ENCODE results near the gene EXD2. TPM values are rescaled to one million over a fixed set of nuclear protein-coding genes. Genes with fewer than 3 reads are reported as not detected.

Gene EXD2
- total RNA-seq, 5 donors from 2014 or later (not counting 1 experiment from before 2014, with no cell fraction given) = 8.6 to 12.1 (median 10.8) TPM

DNA sequence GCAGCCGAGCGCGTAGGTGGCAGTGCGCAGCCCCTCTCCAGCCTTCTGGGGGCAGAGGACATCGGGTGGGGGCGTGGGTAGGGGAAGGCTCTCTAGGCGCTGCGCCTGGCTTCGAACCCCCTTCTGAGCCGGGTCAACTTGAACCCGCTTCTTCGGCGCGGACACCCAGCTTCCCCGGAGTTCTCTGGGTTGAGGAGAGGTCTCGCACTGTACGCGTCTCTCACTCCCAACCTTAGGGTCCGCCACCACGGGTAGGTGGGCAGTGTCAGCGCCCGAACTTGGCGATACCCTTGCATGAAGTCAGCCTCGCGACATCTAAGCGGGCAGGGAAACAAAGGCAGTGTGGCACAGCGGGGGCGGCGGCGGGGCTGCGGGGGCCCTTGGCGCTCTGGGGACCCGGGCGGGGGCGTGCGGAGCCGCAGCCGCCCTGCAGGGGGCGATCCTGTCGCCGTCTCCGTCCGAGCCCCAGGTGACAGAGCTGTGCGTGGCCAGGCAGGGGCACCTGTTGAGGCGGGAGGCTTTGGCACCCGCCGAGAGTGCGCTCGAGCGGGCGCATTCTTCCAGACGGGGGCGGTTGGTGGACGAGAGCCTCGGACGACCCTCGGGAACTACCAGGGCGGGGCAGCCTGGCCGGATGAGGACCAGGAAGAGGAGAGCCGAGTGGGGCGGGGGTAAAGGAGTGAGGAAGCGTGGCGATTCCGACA, 69.7 kb downstream of the EXD2 start:
- H3K4me1 Mint-ChIP-seq = peaks cover 6 to 17% (median 11%) of the 10 kb centered on the region in 3 donors

DNA sequence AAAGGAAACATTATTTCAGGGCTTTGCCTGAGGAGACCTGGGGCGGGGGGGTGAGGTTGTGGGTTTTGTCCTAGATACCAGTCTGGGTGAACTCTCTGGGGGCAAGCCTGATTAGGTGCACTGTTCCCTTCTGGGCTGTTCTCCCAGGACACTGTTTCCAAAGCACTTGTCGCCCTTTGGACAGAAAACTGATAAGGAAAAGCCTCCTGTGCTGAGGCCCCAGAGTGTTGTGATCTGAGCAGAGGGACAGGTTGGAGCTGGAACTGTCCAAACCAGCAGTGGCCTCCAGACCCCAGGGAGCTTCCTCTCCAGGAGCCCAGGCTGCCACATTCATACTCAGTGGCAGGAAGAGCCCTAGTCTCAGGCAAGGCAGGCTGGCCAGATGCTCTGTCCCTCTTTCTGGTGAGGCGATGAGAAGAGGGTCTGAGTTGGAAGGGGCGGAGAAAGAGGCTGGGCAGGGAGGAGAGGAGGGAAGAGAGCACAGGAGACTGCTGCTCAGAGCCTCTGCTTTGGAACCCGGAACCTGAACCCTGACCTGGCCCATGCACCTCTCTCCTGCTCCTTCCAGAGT, 70.5 kb downstream of the EXD2 start:
- peaks cover 0 to 11% of the 10 kb centered on the region in 2 experiments for H3K4me1 ChIP-seq (ENCODE audit: control insufficient read depth in 1 of 2, extremely low read depth in 1 of 2, insufficient read depth in 2 of 2, low read length in 2 of 2)
- no peak for ATAC-seq (replicated peaks in 1 of 4)
- no peak overlapping the region for H3K4me3 ChIP-seq (ENCODE audit: control insufficient read depth in 1 of 2, extremely low read depth in 1 of 2, low read length in 1 of 2)
- H3K27me3 Mint-ChIP-seq = peaks cover 35 to 65% of the 10 kb centered on the region in 2 donors
- DNase-seq = no peak
- CTCF ChIA-PET = interaction anchor here (0.6 to 0.7 kb wide), 2 partner anchors 485 to 1499 kb away, joined by 3 to 4 read pairs; no protein-coding TSS in a partner anchor
- H3K36me3 ChIP-seq (ENCODE audit: control insufficient read depth in 2 of 2, extremely low read depth in 1 of 2, insufficient read depth in 1 of 2, low read length in 1 of 2) = no peaks in the 10 kb centered on the region
- H3K27ac Mint-ChIP-seq = no peak overlapping the region
- 47% methylated on average over 2 of the region's 5 CpGs for WGBS (ENCODE audit: insufficient coverage)
- H3K36me3 Mint-ChIP-seq = no peaks in the 10 kb centered on the region
- POLR2A ChIA-PET = no interaction called here
- no peaks in the 10 kb centered on the region for H3K9me3 ChIP-seq
- peaks cover 6 to 17% (median 11%) of the 10 kb centered on the region in 3 donors for H3K4me1 Mint-ChIP-seq
- no peak overlapping the region for H3K27ac ChIP-seq (ENCODE audit: low read length)
- no peaks in the 10 kb centered on the region for H3K9me3 Mint-ChIP-seq
- peak overlapping the region; percentile 51 to 74 (median 61) for H3K4me3 Mint-ChIP-seq
- H3K27me3 ChIP-seq (replicated peaks in 1 of 2; ENCODE audit: control insufficient read depth in 2 of 2, extremely low read depth in 1 of 2, insufficient read depth in 2 of 2, low read length in 1 of 2) = peaks cover 24 to 62% of the 10 kb centered on the region in 2 experiments

More for the DNA sequence above, 69.7 kb downstream of the EXD2 start:
- no peaks in the 10 kb centered on the region for H3K36me3 Mint-ChIP-seq
- Histone ChIP-seq H3K27me3 (replicated peaks in 1 of 2; ENCODE audit: control insufficient read depth in 2 of 2, extremely low read depth in 1 of 2, insufficient read depth in 2 of 2, low read length in 1 of 2) (peaks cover 24 to 65% of the 10 kb centered on the region in 2 experiments), H3K4me3 (ENCODE audit: control insufficient read depth in 1 of 2, extremely low read depth in 1 of 2, low read length in 1 of 2) (peak overlapping the region; percentile 10 to 49), H3K9me3 (no peaks in the 10 kb centered on the region), H3K4me1 (ENCODE audit: control insufficient read depth in 1 of 2, extremely low read depth in 1 of 2, insufficient read depth in 2 of 2, low read length in 2 of 2) (peaks cover 0 to 11% of the 10 kb centered on the region in 2 experiments), H3K27ac (ENCODE audit: low read length) (no peak overlapping the region), H3K36me3 (ENCODE audit: control insufficient read depth in 2 of 2, extremely low read depth in 1 of 2, insufficient read depth in 1 of 2, low read length in 1 of 2) (no peaks in the 10 kb centered on the region)
- peaks cover 35 to 71% of the 10 kb centered on the region in 2 donors for H3K27me3 Mint-ChIP-seq
- DNase-seq (peak in 13 of 35 experiments; percentile 2 to 33 (median 13)), ATAC-seq (replicated peaks in 1 of 4) (peak; percentile 64 to 71 (median 70))
- H3K9me3 Mint-ChIP-seq = no peaks in the 10 kb centered on the region
- peak overlapping the region; percentile 51 to 74 (median 61) for H3K4me3 Mint-ChIP-seq
- no peak overlapping the region for H3K27ac Mint-ChIP-seq
- 3% methylated on average over 62 of the region's 64 CpGs for WGBS (ENCODE audit: insufficient coverage)
- POLR2A ChIA-PET = no interaction called here
- CTCF ChIA-PET = interaction anchor here in 1 of 2 donors (0.6 kb wide), 1 partner anchor 486 kb away, joined by 3 read pairs; no protein-coding TSS in a partner anchor

DNA sequence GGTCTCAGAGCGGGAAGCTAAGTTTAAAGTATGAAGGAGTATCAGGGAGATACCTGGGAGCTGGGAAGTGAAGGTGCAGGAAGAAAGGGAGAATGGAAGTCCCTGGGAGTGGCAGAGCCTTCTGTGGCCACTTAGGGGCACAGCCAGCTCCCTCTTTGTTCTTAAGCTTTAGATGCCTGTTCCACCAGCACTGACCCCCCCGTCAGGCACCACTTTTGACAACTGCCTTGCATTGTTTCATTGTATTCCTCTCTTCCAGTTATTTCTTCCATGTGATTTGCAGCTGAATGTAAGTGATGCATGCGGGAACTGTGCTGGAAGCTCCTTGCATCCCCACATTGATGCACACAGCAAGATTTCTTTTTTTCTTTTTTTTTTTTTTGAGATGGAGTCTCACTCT, 71.2 kb downstream of the EXD2 start:
- H3K4me1 Mint-ChIP-seq = peaks cover 6 to 17% (median 11%) of the 10 kb centered on the region in 3 donors
- WGBS (ENCODE audit: insufficient coverage) = 100% methylated on average over 1 of the region's 3 CpGs

DNA sequence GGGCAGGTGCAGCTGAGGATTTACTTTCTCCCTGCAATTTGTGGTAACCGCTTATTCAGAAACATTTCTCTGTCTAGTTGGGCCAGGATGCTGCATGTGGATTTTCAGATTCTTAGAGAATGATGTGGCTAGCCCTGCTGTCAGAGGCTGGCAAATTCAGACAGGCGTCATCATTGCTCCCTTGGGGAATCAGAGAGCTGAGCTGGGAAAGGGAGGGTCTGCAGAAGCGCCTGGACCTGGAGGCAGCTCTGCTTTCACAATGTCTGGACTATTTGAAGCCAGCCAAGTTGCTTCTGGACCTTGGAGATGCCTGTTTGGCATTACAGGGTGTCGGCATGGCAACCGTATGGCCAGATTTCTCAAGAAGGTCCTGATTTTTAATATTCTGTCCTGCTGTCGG, 72.1 kb downstream of the EXD2 start:
- POLR2A ChIA-PET = interaction anchor here in 1 of 2 donors (0.6 kb wide), 1 partner anchor 122 kb away, joined by 12 read pairs; no protein-coding TSS in a partner anchor
- CTCF ChIA-PET = no interaction called here
- 81% methylated on average over 6 of the region's 6 CpGs for WGBS (ENCODE audit: insufficient coverage)

More for the DNA sequence above, 71.2 kb downstream of the EXD2 start:
- no peaks in the 10 kb centered on the region for H3K36me3 Mint-ChIP-seq
- no peak overlapping the region for H3K27ac Mint-ChIP-seq
- peaks cover 35 to 63% of the 10 kb centered on the region in 2 donors for H3K27me3 Mint-ChIP-seq
- DNase-seq = no peak
- H3K9me3 Mint-ChIP-seq = no peaks in the 10 kb centered on the region
- POLR2A ChIA-PET = no interaction called here
- no peak overlapping the region for H3K27ac ChIP-seq (ENCODE audit: low read length)
- CTCF ChIA-PET = interaction anchor here in 1 of 2 donors (0.7 kb wide), 1 partner anchor 1500 kb away, joined by 4 read pairs; no protein-coding TSS in a partner anchor
- H3K4me3 Mint-ChIP-seq = peak overlapping the region in 1 of 3 donors; percentile 74
- peaks cover 24 to 64% of the 10 kb centered on the region in 2 experiments for H3K27me3 ChIP-seq (replicated peaks in 1 of 2; ENCODE audit: control insufficient read depth in 2 of 2, extremely low read depth in 1 of 2, insufficient read depth in 2 of 2, low read length in 1 of 2)
- no peak for ATAC-seq (replicated peaks in 1 of 4)
- no peaks in the 10 kb centered on the region for H3K36me3 ChIP-seq (ENCODE audit: control insufficient read depth in 2 of 2, extremely low read depth in 1 of 2, insufficient read depth in 1 of 2, low read length in 1 of 2)
- H3K4me3 ChIP-seq (ENCODE audit: control insufficient read depth in 1 of 2, extremely low read depth in 1 of 2, low read length in 1 of 2) = no peak overlapping the region
- no peaks in the 10 kb centered on the region for H3K9me3 ChIP-seq
- peaks cover 0 to 11% of the 10 kb centered on the region in 2 experiments for H3K4me1 ChIP-seq (ENCODE audit: control insufficient read depth in 1 of 2, extremely low read depth in 1 of 2, insufficient read depth in 2 of 2, low read length in 2 of 2)

DNA sequence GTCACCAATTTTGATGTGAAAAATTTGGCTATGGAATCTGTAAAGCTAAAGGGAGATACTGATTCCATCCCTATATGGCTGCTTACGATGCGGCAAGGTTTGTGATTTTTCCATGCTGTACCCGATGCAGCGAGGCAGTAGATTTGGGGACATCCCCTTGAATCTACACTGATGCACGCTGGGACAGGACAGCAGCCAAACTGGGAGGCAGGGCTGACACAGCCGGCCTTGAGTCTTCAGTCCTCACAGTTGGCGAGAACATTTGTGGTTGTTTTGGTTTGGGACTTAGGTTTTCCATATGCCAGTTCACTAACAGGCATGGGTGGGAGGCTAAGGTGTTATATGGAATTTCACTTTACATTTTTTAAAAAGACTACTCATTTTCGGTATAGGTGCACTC, 72.5 kb downstream of the EXD2 start:
- Mint-ChIP-seq H3K9me3 (no peaks in the 10 kb centered on the region), H3K4me1 (peaks cover 6 to 17% (median 11%) of the 10 kb centered on the region in 3 donors), H3K27ac (no peak overlapping the region), H3K27me3 (peaks cover 28 to 53% of the 10 kb centered on the region in 2 donors), H3K36me3 (no peaks in the 10 kb centered on the region), H3K4me3 (no peak overlapping the region)
- Histone ChIP-seq H3K9me3 (no peaks in the 10 kb centered on the region), H3K4me3 (ENCODE audit: control insufficient read depth in 1 of 2, extremely low read depth in 1 of 2, low read length in 1 of 2) (no peak overlapping the region), H3K27me3 (replicated peaks in 1 of 2; ENCODE audit: control insufficient read depth in 2 of 2, extremely low read depth in 1 of 2, insufficient read depth in 2 of 2, low read length in 1 of 2) (peaks cover 19 to 54% of the 10 kb centered on the region in 2 experiments), H3K36me3 (ENCODE audit: control insufficient read depth in 2 of 2, extremely low read depth in 1 of 2, insufficient read depth in 1 of 2, low read length in 1 of 2) (no peaks in the 10 kb centered on the region), H3K4me1 (ENCODE audit: control insufficient read depth in 1 of 2, extremely low read depth in 1 of 2, insufficient read depth in 2 of 2, low read length in 2 of 2) (peaks cover 0 to 11% of the 10 kb centered on the region in 2 experiments), H3K27ac (ENCODE audit: low read length) (no peak overlapping the region)
- no peak for DNase-seq
- POLR2A ChIA-PET = interaction anchor here in 1 of 2 donors (0.6 kb wide), 1 partner anchor 121 kb away, joined by 12 read pairs; no protein-coding TSS in a partner anchor
- 79% methylated on average over 4 of the region's 8 CpGs for WGBS (ENCODE audit: insufficient coverage)
- CTCF ChIA-PET = no interaction called here
- ATAC-seq (replicated peaks in 1 of 4) = no peak

More for the DNA sequence above, 72.1 kb downstream of the EXD2 start:
- H3K4me3 ChIP-seq (ENCODE audit: control insufficient read depth in 1 of 2, extremely low read depth in 1 of 2, low read length in 1 of 2) = no peak overlapping the region
- H3K4me1 ChIP-seq (ENCODE audit: control insufficient read depth in 1 of 2, extremely low read depth in 1 of 2, insufficient read depth in 2 of 2, low read length in 2 of 2) = peaks cover 0 to 11% of the 10 kb centered on the region in 2 experiments
- Mint-ChIP-seq H3K27ac (no peak overlapping the region), H3K4me3 (no peak overlapping the region), H3K9me3 (no peaks in the 10 kb centered on the region), H3K27me3 (peaks cover 32 to 57% of the 10 kb centered on the region in 2 donors), H3K36me3 (no peaks in the 10 kb centered on the region), H3K4me1 (peaks cover 6 to 17% (median 11%) of the 10 kb centered on the region in 3 donors)
- ATAC-seq (replicated peaks in 1 of 4) (no peak), DNase-seq (no peak)
- H3K27ac ChIP-seq (ENCODE audit: low read length) = no peak overlapping the region
- H3K9me3 ChIP-seq = no peaks in the 10 kb centered on the region
- H3K36me3 ChIP-seq (ENCODE audit: control insufficient read depth in 2 of 2, extremely low read depth in 1 of 2, insufficient read depth in 1 of 2, low read length in 1 of 2) = no peaks in the 10 kb centered on the region
- H3K27me3 ChIP-seq (replicated peaks in 1 of 2; ENCODE audit: control insufficient read depth in 2 of 2, extremely low read depth in 1 of 2, insufficient read depth in 2 of 2, low read length in 1 of 2) = peaks cover 21 to 58% of the 10 kb centered on the region in 2 experiments

DNA sequence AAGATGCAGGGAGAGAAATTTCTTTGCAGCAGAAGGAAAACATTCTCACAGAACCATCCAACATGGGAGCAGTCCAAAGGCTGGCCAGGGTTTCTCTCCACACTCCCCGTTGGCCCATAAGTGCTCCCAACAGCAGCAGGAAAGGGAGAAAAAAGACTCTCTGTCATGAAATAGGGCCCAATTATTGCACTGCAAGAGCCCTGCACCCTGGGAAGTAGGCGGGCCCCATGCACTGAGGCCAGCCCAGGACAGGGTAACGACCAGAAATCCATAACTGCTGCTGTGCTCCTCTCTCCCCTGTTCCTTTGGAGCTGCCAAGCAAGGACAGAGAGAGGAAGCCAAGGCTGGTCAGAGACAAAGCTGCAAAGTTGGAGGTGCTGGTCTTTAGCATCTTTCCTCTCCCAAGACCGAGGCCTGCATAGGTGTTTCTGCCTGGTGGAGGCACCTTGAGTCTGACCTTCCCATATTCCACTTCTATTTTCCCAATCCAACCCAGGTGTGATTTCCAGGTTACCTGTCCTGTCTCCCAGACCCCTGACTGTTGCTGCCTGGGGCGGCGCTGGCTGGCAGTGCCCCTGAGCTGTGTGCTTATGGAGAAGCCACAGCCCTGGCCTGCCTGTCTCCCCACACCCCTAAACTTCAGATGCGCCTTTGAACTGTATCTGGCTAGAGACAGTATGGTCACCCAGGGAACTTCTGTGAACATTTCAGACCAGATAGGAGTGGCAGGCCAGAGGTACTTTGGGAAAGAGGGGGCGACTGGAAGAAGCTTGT, 75.5 kb downstream of the EXD2 start:
- no peak for ATAC-seq (replicated peaks in 1 of 4)
- POLR2A ChIA-PET = no interaction called here

More for the DNA sequence above, 75.5 kb downstream of the EXD2 start:
- peaks cover 0 to 3% (median 0%) of the 10 kb centered on the region in 3 donors for H3K4me1 Mint-ChIP-seq
- H3K4me3 ChIP-seq (ENCODE audit: control insufficient read depth in 1 of 2, extremely low read depth in 1 of 2, low read length in 1 of 2) = no peak overlapping the region
- 84% methylated on average over 5 of the region's 8 CpGs for whole genome bisulfite sequencing (ENCODE audit: insufficient coverage)
- no peaks in the 10 kb centered on the region for H3K36me3 Mint-ChIP-seq
- peaks cover 12 to 40% of the 10 kb centered on the region in 2 experiments for H3K27me3 ChIP-seq (replicated peaks in 1 of 2; ENCODE audit: control insufficient read depth in 2 of 2, extremely low read depth in 1 of 2, insufficient read depth in 2 of 2, low read length in 1 of 2)
- H3K27ac Mint-ChIP-seq = no peak overlapping the region
- H3K9me3 Mint-ChIP-seq = no peaks in the 10 kb centered on the region
- no peaks in the 10 kb centered on the region for H3K9me3 ChIP-seq
- H3K4me1 ChIP-seq (ENCODE audit: control insufficient read depth in 1 of 2, extremely low read depth in 1 of 2, insufficient read depth in 2 of 2, low read length in 2 of 2) = no peaks in the 10 kb centered on the region
- no peak overlapping the region for H3K27ac ChIP-seq (ENCODE audit: low read length)
- DNase-seq = no peak
- H3K4me3 Mint-ChIP-seq = no peak overlapping the region
- no peaks in the 10 kb centered on the region for H3K36me3 ChIP-seq (ENCODE audit: control insufficient read depth in 2 of 2, extremely low read depth in 1 of 2, insufficient read depth in 1 of 2, low read length in 1 of 2)
- peaks cover 17 to 34% of the 10 kb centered on the region in 2 donors for H3K27me3 Mint-ChIP-seq
- CTCF ChIA-PET = interaction anchor here in 1 of 2 donors (0.6 kb wide), 1 partner anchor 247 kb away, joined by 5 read pairs; no protein-coding TSS in a partner anchor
